NCI-H2227 treated with DMSO at 0.1 percent for 48 hours (cell line): ENCODE data around the gene WWOX.

Source experiments
- DNase-seq: peaks from one replicate; lab custom pipeline; 2025; lab: John Stamatoyannopoulos, UW

The WWOX gene

GRCh38 chr16:78438219-78438618, 338.8 kb downstream of the WWOX start:
- DNase-seq: no peak

DNA sequence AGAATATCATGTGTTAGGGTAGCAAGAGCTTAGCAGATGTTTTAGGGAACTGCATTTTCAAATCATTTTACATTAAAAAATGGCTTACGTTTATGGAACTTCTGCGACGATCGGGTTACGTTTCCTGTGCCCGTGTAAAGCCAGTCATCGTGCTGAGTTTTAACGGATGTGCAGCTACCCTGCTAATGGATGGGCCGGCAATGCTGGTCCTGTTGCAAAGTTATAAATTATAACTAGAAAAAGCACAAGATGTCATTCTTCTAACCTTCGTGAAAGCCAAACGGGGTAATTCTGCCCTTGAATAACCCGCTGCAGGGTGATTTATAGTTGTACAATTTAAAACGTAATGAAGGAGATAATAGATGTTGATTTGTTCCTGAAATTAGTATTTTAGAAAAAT, 339.2 kb downstream of the WWOX start:
- DNase-seq: no peak

GRCh38 chr16:78439646-78440045, 340.2 kb downstream of the WWOX start:
- DNase-seq: no peak

DNA sequence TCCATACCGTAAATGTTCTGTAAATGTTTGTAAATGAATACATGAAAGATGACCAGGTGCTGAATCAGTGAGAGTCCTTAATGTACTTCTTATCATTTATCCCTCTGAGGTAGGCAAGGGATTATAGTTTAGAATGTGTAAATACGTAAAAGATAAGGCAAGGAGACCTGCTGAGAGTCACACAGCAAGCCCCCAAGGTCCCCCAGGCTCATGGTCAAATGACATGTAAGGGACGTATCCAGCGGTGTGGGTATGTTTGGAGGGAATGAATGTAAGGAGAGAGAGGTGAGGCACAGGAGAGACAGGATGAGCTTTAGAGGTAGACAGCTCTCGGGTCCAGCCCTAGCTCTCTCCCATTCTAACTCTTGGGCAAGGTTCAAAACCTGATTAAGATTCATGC, 341.8 kb downstream of the WWOX start:
- DNase-seq: no peak

DNA sequence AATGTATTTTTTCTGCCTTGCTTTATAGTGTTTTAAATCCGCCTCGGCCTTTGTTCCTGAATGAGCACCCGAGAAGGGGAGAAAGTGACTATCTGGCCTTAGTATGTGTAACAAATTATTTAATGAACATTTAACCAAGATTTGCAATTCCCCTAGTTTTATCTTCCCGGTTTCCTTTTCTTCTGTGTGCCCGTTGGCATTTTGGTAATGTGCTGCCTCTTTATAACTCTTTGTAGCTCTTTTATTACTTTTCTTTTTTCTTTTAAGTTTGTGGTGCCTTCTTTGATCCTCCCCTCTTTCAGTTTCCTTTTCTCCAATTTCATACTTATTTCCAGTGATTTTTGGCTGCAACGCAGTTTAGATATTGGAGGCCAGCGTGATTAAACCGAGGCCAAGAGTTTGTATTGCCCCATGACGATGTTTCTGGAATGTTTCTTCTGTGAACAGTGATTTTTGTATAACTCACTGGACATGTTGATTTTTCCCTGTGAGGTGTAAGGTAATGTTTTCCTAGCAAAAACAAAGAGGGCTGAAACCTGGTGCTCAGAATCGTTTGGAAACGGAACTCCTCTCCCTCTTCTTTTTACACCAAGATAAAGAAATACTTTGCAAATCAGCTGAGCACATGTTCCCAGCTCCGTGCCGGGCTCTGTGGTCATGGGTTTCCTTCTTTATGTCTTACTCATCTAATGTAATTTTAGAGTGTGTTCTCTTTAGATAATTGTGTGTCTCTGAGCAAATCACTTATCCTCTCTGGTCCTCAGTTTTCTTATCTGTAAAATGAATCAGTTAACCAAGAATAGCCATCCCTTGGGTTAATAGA, 344.3 kb downstream of the WWOX start:
- DNase-seq: no peak

DNA sequence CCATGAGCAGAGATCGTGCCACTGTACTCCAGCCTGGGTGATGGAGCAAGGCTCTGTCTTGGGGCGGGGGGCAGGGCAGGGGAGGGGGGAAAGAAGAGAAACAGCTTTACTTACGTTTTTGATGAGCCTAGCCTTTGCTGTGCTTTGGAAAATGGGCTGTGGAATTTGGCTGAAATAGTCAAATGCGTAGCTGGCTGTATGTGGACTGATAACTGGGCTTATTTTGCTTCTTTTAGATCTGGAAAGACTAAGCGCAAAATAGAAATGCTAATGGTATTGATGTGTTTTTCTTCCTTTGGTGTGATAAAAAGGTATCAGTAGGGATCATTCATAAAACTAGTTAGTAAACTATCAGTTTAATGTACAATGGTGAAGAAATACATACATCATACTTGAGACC, 346.4 kb downstream of the WWOX start:
- DNase-seq: no peak

DNA sequence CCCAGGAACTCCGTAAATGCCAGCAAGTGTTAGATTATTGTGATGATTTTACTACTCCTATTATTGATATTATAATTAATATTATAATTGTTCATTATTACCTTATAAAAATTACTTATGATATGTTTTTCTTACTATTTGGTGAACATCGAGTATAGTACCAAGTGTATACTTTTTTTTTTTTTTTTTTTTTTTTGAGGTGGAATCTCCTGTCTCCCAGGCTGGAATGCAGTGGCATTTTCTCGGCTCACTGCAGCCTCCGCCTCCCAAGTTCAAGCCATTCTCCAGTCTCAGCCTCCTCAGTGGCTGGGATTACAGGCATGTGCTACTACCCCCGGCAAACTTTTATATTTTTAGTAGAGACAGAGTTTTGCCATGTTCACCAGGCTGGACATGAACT, 347.0 kb downstream of the WWOX start:
- DNase-seq: no peak

GRCh38 chr16:78446992-78447563, 347.6 kb downstream of the WWOX start:
- no peak for DNase-seq

DNA sequence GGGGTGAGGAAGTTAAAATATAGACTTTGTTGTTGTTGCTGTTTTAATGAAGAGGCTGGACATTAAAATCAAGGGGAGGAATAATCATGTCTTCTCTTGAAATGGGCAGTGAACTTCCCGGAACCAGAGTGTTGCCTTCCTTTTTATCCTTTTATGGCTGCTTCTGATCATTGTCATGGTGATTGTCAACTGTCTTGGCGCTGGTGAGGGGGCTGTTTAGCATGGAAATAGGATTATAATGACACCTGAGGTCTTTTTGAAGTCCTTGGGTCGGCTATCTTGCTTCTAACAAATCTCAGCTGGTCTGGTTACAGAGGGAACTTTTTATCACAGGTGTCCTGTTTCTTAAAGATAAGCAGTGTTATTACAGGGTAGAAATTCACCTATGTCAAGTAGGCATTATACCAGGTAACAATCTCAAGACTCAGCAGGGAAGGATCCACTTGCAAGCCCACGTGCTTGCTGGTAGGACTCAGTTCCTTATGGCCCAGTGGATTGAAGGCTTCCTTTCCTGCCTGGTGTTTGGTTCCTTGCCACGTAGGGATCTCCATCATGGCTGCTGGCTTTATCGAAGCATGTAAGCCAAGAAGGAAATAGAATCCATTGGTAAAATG, 349.3 kb downstream of the WWOX start:
- DNase-seq: no peak

- no peak for DNase-seq
Observed at GRCh38 chr16:78450255-78450654, 350.8 kb downstream of the WWOX start.

- no peak for DNase-seq
Observed at GRCh38 chr16:78452025-78452555, 352.6 kb downstream of the WWOX start.

- DNase-seq: no peak
Observed at GRCh38 chr16:78455861-78456260, 356.4 kb downstream of the WWOX start.

DNA sequence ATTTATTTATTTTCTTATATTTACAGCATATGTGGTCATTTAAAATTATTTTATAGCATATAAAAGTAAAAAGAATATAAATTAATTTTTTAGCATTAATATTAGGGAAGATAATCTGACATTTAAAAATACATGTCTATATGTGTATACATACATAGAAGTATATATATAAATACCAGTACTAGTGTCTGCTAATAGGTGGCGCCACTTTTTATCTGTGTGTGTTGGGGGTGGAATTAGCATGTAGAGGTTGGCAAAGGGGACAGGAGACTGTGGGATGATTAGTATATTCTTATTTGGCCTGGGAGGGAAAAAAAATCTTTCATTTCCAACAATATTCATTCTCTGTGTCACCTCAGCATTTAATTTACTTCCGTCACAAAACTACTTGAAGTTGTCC, 359.1 kb downstream of the WWOX start:
- no peak for DNase-seq

GRCh38 chr16:78460428-78460827, 361.0 kb downstream of the WWOX start:
- no peak for DNase-seq

GRCh38 chr16:78461087-78461486, 361.6 kb downstream of the WWOX start:
- DNase-seq: no peak

GRCh38 chr16:78461496-78462287, 362.2 kb downstream of the WWOX start:
- DNase-seq: no peak

- peak; percentile 83 for DNase-seq
Observed at GRCh38 chr16:78462288-78463208, 363.1 kb downstream of the WWOX start.

GRCh38 chr16:78463591-78463990, 364.1 kb downstream of the WWOX start:
- no peak for DNase-seq

DNA sequence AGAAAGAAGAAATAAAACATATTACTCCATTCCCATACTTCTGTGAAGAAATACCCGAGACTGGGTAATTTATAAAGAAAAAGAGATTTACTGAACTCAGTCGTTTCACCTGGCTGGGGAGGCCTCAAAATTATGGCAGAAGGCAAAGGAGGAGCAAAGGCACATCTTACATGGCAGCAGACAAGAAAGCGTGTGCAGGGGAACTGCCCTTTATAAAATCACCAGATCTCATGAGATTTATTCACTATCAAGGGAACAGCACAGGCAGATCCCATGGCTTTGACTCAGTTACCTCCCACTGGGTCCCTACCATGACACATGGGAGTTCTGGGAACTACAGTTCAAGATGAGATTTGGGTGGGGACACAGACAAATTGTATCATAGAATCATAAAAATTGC, 365.4 kb downstream of the WWOX start:
- no peak for DNase-seq

DNA sequence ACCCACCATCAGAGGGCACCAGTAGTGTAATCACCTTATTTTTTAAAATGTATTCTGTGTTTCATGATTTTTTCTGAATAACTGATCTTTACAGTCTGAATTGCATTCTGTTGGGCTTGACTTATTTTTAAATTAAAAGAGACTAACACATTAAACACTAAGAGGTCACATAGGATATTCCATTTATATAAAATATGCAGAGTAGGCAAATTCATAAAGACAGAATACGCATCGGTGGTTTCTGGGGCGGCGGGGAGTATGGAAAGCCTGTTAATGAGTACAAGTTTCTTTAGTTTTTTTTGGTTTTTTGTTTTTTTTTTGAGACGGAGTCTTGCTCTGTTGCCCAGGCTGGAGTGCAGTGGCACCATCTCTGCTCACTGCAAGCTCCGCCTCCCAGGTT, 366.3 kb downstream of the WWOX start:
- DNase-seq: no peak

GRCh38 chr16:78469787-78470186, 370.3 kb downstream of the WWOX start:
- DNase-seq: no peak
